DND-41 (cell line): ENCODE measurements around the gene TMEM154.

Source experiments
- ATAC-seq: fragments of 200-7000 bp; cut with Tn5 transposase; 3 replicates; pipeline ENCODE4 v1.9.1; 2021; ENCODE audit warnings: low read depth; ENCODE audit not compliant: insufficient read depth
- DNase-seq: peaks from one replicate; pipeline ENCODE4 v3.0.0-alpha.2; 2020
- H2AFZ ChIP-seq: 2 replicates; pipeline ENCODE4 v1.6.0; 2012; ENCODE audit warnings: low read depth, low read length
- H3K27ac ChIP-seq: 2 replicates; pipeline ENCODE4 v1.5.1; 2012; ENCODE audit warnings: low read length, inconsistent platforms
- H3K27me3 ChIP-seq: fragments of 200-600 bp; sonication (generic); 2 replicates; pipeline ENCODE4 v1.6.0; 2012; ENCODE audit warnings: low read length, mild to moderate bottlenecking, inconsistent platforms; ENCODE audit not compliant: insufficient read depth, poor library complexity
- H3K36me3 ChIP-seq: 2 replicates; pipeline ENCODE4 v1.5.1; 2012; ENCODE audit warnings: low read length, inconsistent platforms; ENCODE audit not compliant: insufficient read depth
- H3K4me1 ChIP-seq: 2 replicates; pipeline ENCODE4 v1.5.1; 2012; ENCODE audit warnings: mild to moderate bottlenecking, low read length; ENCODE audit not compliant: insufficient read depth
- H3K4me2 ChIP-seq: 2 replicates; pipeline ENCODE4 v1.6.0; 2012; ENCODE audit warnings: mild to moderate bottlenecking, moderate library complexity, low read length, inconsistent platforms; ENCODE audit not compliant: insufficient read depth
- H3K4me3 ChIP-seq, 2 experiments: fragments of 200-600 bp in 1 of 2; shearing (Covaris generic) in 1 of 2; 2 replicates each; pipeline ENCODE4 v1.5.1; 2012 to 2016; ENCODE audit warnings: inconsistent platforms in 2 of 2, low read length in 2 of 2, mild to moderate bottlenecking in 2 of 2, low read depth in 1 of 2, moderate library complexity in 1 of 2
- H3K79me2 ChIP-seq: 2 replicates; pipeline ENCODE4 v1.6.0; 2012; ENCODE audit warnings: low read length, inconsistent platforms; ENCODE audit not compliant: insufficient read depth
- H3K9ac ChIP-seq: 2 replicates; pipeline ENCODE4 v1.6.0; 2012; ENCODE audit warnings: low read depth, mild to moderate bottlenecking, inconsistent platforms, low read length, moderate library complexity
- H3K9me3 ChIP-seq: 2 replicates; pipeline ENCODE4 v1.5.1; 2012; ENCODE audit warnings: low read length, moderate library complexity, mild to moderate bottlenecking, inconsistent platforms; ENCODE audit not compliant: insufficient read depth, severe bottlenecking
- H4K20me1 ChIP-seq: 2 replicates; pipeline ENCODE4 v1.6.0; 2012; ENCODE audit warnings: low read length; ENCODE audit not compliant: insufficient read depth
- EZH2 ChIP-seq: IDR thresholded peaks from 3 replicates; pipeline ENCODE4 v1.6.1; 2012; ENCODE audit warnings: borderline replicate concordance, low read depth, mild to moderate bottlenecking, moderate library complexity, low read length, inconsistent platforms; ENCODE audit not compliant: severe bottlenecking
- TF ChIP-seq, protein P1 (sequence below): IDR thresholded peaks from 2 replicates; pipeline ENCODE4 v1.5.1; 2012; ENCODE audit warnings: borderline replicate concordance, low read length, moderate library complexity, mild to moderate bottlenecking; ENCODE audit not compliant: poor library complexity, severe bottlenecking; ENCODE audit errors: extremely low read depth

TMEM154 gene

GRCh38 chr4:152704788-152705187 lies 25.0 kb upstream of the TMEM154 start:
- Histone ChIP-seq H3K4me3 (no peak overlapping the region), H4K20me1 (no peaks in the 10 kb centered on the region), H2AFZ (no peak overlapping the region), H3K27me3 (peaks cover 3% of the 10 kb centered on the region), H3K9ac (no peak overlapping the region), H3K79me2 (no peaks in the 10 kb centered on the region), H3K4me1 (no peaks in the 10 kb centered on the region), H3K36me3 (no peaks in the 10 kb centered on the region), H3K27ac (no peak overlapping the region), H3K4me2 (no peak overlapping the region), H3K9me3 (no peaks in the 10 kb centered on the region)
- TF ChIP-seq, protein P1, sequence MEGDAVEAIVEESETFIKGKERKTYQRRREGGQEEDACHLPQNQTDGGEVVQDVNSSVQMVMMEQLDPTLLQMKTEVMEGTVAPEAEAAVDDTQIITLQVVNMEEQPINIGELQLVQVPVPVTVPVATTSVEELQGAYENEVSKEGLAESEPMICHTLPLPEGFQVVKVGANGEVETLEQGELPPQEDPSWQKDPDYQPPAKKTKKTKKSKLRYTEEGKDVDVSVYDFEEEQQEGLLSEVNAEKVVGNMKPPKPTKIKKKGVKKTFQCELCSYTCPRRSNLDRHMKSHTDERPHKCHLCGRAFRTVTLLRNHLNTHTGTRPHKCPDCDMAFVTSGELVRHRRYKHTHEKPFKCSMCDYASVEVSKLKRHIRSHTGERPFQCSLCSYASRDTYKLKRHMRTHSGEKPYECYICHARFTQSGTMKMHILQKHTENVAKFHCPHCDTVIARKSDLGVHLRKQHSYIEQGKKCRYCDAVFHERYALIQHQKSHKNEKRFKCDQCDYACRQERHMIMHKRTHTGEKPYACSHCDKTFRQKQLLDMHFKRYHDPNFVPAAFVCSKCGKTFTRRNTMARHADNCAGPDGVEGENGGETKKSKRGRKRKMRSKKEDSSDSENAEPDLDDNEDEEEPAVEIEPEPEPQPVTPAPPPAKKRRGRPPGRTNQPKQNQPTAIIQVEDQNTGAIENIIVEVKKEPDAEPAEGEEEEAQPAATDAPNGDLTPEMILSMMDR: no peak
- TF ChIP-seq EZH2: no peak
- DNase-seq (no peak), ATAC-seq (no peak)

DNA sequence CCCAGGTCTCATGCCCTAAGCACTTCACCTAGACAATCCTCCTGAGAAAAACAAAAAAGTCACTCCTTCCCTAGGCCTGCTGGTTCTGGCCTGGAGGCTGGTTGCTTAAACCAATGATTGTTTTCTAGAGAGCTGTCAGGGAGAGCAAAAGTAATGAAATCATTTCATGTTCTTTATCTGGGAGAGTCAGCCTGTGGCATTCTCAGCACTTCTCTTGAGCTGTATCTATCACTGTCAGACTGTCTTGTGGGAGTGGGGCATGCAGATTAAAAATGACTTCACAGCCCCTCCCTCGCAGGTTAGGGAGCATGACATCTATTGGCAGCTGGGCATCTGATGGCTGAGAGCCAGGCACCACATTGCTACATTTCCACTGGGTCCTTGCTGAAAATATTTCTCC lies 20.4 kb upstream of the TMEM154 start:
- H4K20me1 ChIP-seq: no peaks in the 10 kb centered on the region
- no peaks in the 10 kb centered on the region for H3K36me3 ChIP-seq
- no peak for TF ChIP-seq EZH2
- TF ChIP-seq, protein P1: no peak
- no peak for DNase-seq
- H3K9ac ChIP-seq: no peak overlapping the region
- no peak overlapping the region for H2AFZ ChIP-seq
- no peak overlapping the region for H3K27ac ChIP-seq
- no peak for ATAC-seq
- H3K27me3 ChIP-seq: no peaks in the 10 kb centered on the region
- no peaks in the 10 kb centered on the region for H3K9me3 ChIP-seq
- H3K4me1 ChIP-seq: no peaks in the 10 kb centered on the region
- no peaks in the 10 kb centered on the region for H3K79me2 ChIP-seq
- no peak overlapping the region for H3K4me3 ChIP-seq
- no peak overlapping the region for H3K4me2 ChIP-seq

DNA sequence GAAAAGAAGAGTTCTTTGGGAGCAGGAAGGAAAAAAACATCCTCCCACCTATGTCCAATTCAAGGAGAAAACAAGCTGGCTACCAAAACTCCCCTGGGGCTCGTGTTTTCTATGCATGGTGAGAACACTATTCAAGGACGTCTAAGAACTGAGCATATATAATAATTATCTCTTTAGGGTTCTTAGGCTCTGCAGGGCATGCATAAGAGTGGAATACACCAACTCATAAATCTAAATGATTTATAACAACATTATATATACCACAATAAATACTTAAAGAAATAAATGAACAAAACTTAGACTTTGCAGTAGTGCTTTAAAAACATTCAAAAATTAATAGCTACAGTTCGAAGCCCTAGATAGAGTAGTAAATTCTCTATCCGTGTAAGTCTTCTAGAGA lies 19.5 kb upstream of the TMEM154 start:
- no peaks in the 10 kb centered on the region for H4K20me1 ChIP-seq
- no peak overlapping the region for H3K4me3 ChIP-seq
- H3K9me3 ChIP-seq: no peaks in the 10 kb centered on the region
- H3K4me2 ChIP-seq: no peak overlapping the region
- H3K9ac ChIP-seq: no peak overlapping the region
- TF ChIP-seq, protein P1: no peak
- no peak for TF ChIP-seq EZH2
- no peaks in the 10 kb centered on the region for H3K79me2 ChIP-seq
- DNase-seq (no peak), ATAC-seq (no peak)
- no peaks in the 10 kb centered on the region for H3K27me3 ChIP-seq
- H3K27ac ChIP-seq: no peak overlapping the region
- no peak overlapping the region for H2AFZ ChIP-seq
- H3K4me1 ChIP-seq: no peaks in the 10 kb centered on the region
- no peaks in the 10 kb centered on the region for H3K36me3 ChIP-seq

GRCh38 chr4:152698089-152698499 lies 18.3 kb upstream of the TMEM154 start:
- Histone ChIP-seq H3K4me2 (no peak overlapping the region), H3K4me3 (no peak overlapping the region), H3K36me3 (no peaks in the 10 kb centered on the region), H2AFZ (no peak overlapping the region), H4K20me1 (no peaks in the 10 kb centered on the region), H3K27me3 (no peaks in the 10 kb centered on the region), H3K9ac (no peak overlapping the region), H3K27ac (no peak overlapping the region), H3K4me1 (no peaks in the 10 kb centered on the region), H3K9me3 (no peaks in the 10 kb centered on the region), H3K79me2 (no peaks in the 10 kb centered on the region)
- no peak for DNase-seq
- no peak for TF ChIP-seq EZH2
- TF ChIP-seq, protein P1: no peak
- ATAC-seq: no peak
